Ishikawa (cell line): Measurements from ENCODE around the gene TNRC6C.

ENCODE experiments used
- CEBPB ChIP-seq: IDR thresholded peaks from 2 replicates; pipeline ENCODE4 v1.6.1; 2012
- CREB1 ChIP-seq: IDR thresholded peaks from 2 replicates; pipeline ENCODE4 v1.6.1; 2012; ENCODE audit warnings: low read depth
- EGR1 ChIP-seq: IDR thresholded peaks from 2 replicates; pipeline ENCODE4 v1.6.1; 2012
- EP300 ChIP-seq: IDR thresholded peaks from 2 replicates; pipeline ENCODE4 v1.6.1; 2012; ENCODE audit warnings: borderline replicate concordance
- FOXM1 ChIP-seq: IDR thresholded peaks from 2 replicates; pipeline ENCODE4 v1.6.1; 2012; ENCODE audit warnings: low read depth, borderline replicate concordance
- NFIC ChIP-seq: IDR thresholded peaks from 2 replicates; pipeline ENCODE4 v1.6.1; 2012
- RAD21 ChIP-seq: IDR thresholded peaks from 2 replicates; pipeline ENCODE4 v1.6.1; 2012; ENCODE audit warnings: low read depth
- TAF1 ChIP-seq: IDR thresholded peaks from 2 replicates; pipeline ENCODE4 v1.6.1; 2012; ENCODE audit warnings: low read depth, mild to moderate bottlenecking
- TCF12 ChIP-seq: IDR thresholded peaks from 2 replicates; pipeline ENCODE4 v1.6.1; 2012; ENCODE audit warnings: low read depth
- TEAD4 ChIP-seq: IDR thresholded peaks from 2 replicates; pipeline ENCODE4 v1.6.1; 2012
- USF1 ChIP-seq: IDR thresholded peaks from 2 replicates; pipeline ENCODE4 v1.6.1; 2012
- YY1 ChIP-seq: IDR thresholded peaks from 2 replicates; pipeline ENCODE4 v1.6.1; 2012; ENCODE audit warnings: low read depth
- ZBTB7A ChIP-seq: IDR thresholded peaks from 2 replicates; pipeline ENCODE4 v1.6.1; 2012; ENCODE audit warnings: low read depth
- TF ChIP-seq, protein P1 (sequence below): IDR thresholded peaks from 2 replicates; pipeline ENCODE4 v1.6.1; 2012
- TF ChIP-seq, protein P2 (sequence below): IDR thresholded peaks from 2 replicates; pipeline ENCODE4 v1.6.1; 2012; ENCODE audit warnings: low read depth, mild to moderate bottlenecking

The TNRC6C gene

DNA sequence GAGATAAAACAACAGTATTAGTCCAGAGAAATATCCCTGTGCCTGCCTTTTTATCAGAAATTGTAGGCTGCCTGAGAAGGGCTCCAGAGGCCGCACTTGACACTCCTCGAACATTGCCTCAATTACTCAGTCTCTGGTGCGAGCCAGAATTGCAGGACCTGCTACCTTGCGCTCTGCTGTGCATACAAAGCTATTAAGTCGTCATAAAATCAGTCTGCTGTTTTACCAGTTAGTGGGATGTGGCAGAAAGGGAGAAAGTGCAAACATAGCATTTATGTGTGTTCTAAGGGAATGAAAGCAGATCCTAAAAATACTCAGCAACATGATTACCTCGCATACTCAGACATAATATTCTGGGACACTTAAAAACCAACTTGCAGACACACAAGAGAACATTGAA lies 99.5 kb downstream of the TNRC6C start:
- TF ChIP-seq EP300 (no peak), CEBPB (no peak), TEAD4 (no peak), EGR1 (no peak), CREB1 (no peak), TAF1 (no peak), RAD21 (no peak), NFIC (no peak)
- TF ChIP-seq, protein P1, sequence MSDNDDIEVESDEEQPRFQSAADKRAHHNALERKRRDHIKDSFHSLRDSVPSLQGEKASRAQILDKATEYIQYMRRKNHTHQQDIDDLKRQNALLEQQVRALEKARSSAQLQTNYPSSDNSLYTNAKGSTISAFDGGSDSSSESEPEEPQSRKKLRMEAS: no peak
- TF ChIP-seq, protein P2, sequence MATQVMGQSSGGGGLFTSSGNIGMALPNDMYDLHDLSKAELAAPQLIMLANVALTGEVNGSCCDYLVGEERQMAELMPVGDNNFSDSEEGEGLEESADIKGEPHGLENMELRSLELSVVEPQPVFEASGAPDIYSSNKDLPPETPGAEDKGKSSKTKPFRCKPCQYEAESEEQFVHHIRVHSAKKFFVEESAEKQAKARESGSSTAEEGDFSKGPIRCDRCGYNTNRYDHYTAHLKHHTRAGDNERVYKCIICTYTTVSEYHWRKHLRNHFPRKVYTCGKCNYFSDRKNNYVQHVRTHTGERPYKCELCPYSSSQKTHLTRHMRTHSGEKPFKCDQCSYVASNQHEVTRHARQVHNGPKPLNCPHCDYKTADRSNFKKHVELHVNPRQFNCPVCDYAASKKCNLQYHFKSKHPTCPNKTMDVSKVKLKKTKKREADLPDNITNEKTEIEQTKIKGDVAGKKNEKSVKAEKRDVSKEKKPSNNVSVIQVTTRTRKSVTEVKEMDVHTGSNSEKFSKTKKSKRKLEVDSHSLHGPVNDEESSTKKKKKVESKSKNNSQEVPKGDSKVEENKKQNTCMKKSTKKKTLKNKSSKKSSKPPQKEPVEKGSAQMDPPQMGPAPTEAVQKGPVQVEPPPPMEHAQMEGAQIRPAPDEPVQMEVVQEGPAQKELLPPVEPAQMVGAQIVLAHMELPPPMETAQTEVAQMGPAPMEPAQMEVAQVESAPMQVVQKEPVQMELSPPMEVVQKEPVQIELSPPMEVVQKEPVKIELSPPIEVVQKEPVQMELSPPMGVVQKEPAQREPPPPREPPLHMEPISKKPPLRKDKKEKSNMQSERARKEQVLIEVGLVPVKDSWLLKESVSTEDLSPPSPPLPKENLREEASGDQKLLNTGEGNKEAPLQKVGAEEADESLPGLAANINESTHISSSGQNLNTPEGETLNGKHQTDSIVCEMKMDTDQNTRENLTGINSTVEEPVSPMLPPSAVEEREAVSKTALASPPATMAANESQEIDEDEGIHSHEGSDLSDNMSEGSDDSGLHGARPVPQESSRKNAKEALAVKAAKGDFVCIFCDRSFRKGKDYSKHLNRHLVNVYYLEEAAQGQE: no peak

DNA sequence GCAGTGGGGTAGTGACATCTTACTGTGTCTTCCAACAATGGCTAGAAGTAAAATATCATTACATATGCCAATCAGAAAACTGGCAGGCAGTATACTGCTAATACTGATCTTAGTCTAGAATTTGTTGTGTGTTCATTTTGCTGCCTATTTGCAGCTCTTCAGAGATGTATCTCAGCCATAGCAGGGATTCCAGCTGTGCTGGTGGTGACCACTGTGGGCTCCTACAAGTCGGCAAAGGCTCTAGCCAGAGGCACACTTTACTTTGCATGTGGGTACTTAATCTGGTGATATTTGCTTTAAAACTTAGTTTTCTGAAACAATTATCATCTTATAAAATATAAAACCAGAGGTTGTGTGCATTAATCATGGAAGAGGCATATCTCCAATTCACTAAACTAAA lies 100.1 kb downstream of the TNRC6C start:
- no peak for TF ChIP-seq TCF12
- no peak for TF ChIP-seq USF1
- TF ChIP-seq EGR1: no peak
- TF ChIP-seq, protein P2: no peak
- no peak for TF ChIP-seq CREB1
- no peak for TF ChIP-seq FOXM1
- TF ChIP-seq, protein P1: no peak
- no peak for TF ChIP-seq EP300
- TF ChIP-seq TAF1: no peak
- TF ChIP-seq RAD21: no peak
- TF ChIP-seq TEAD4: no peak
- no peak for TF ChIP-seq CEBPB
- TF ChIP-seq YY1: no peak

- TF ChIP-seq FOXM1 (no peak), ZBTB7A (no peak), USF1 (no peak), CEBPB (no peak), EP300 (no peak), TCF12 (no peak), TAF1 (no peak), YY1 (no peak), RAD21 (no peak), TEAD4 (no peak), CREB1 (no peak), EGR1 (no peak), NFIC (no peak)
- TF ChIP-seq, protein P1: no peak
Measured at GRCh38 chr17:78062596-78062995, 104.1 kb downstream of the TNRC6C start.

DNA sequence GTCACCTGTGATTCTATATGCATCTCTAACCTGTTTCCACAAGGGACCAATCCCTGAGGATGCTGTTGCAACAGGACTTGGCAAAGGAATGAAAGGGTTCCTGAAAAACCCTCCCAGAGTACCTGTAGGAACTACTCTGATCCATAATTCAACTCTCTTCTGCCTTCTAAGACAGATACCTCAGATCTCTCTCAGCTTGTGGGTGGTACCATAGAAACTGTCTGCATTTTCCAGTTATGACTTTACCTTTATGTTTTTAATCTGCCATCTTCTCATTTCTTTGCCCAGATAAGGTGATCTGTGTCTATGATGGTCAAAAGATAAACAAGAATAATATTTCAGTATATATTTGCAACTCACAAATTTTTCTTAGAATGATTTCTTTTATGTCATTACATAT lies 105.0 kb downstream of the TNRC6C start:
- TF ChIP-seq, protein P1: no peak
- TF ChIP-seq EGR1 (no peak), TEAD4 (no peak), USF1 (no peak), ZBTB7A (no peak), EP300 (no peak), TAF1 (no peak), FOXM1 (no peak), TCF12 (no peak), NFIC (no peak), RAD21 (no peak), CEBPB (no peak)
- TF ChIP-seq, protein P2: no peak
